Mesendoderm (in vitro differentiated cells): ENCODE data around the gene POLRMT.

Source experiments
- DNase-seq: peaks from one replicate; pipeline ENCODE4 v3.0.0; 2013
- H2AK5ac ChIP-seq: 2 replicates; pipeline ENCODE4 v1.6.1; 2013; ENCODE audit warnings: low read length, inconsistent platforms
- H2BK120ac ChIP-seq: 2 replicates; pipeline ENCODE4 v1.6.1; 2013; ENCODE audit warnings: low read depth, mild to moderate bottlenecking, low read length, moderate library complexity, mixed read lengths
- H2BK15ac ChIP-seq: replicated peaks from 2 replicates; pipeline ENCODE4 v1.6.1; 2013; ENCODE audit warnings: low read depth, mild to moderate bottlenecking, moderate library complexity
- H2BK5ac ChIP-seq: 2 replicates; pipeline ENCODE4 v1.6.1; 2013; ENCODE audit warnings: low read length, inconsistent platforms
- H3K18ac ChIP-seq: 2 replicates; pipeline ENCODE4 v1.6.1; 2013; ENCODE audit warnings: mild to moderate bottlenecking, low read length, mixed read lengths
- H3K23ac ChIP-seq: one replicate; pipeline ENCODE4 v1.6.1; 2013; ENCODE audit warnings: low read length
- H3K27ac ChIP-seq: 2 replicates; pipeline ENCODE4 v1.5.1; 2013; ENCODE audit warnings: low read depth, mild to moderate bottlenecking, inconsistent platforms, low read length, moderate library complexity
- H3K27me3 ChIP-seq: 2 replicates; pipeline ENCODE4 v1.6.1; 2013; ENCODE audit warnings: low read length, control low read depth, mild to moderate bottlenecking, inconsistent platforms; ENCODE audit not compliant: insufficient read depth, poor library complexity
- H3K36me3 ChIP-seq: 2 replicates; pipeline ENCODE4 v1.6.1; 2013; ENCODE audit warnings: low read length, inconsistent platforms; ENCODE audit not compliant: control insufficient read depth, insufficient read depth
- H3K4ac ChIP-seq: one replicate; pipeline ENCODE4 v1.6.1; 2013; ENCODE audit warnings: low read depth, mild to moderate bottlenecking, low read length, moderate library complexity
- H3K4me1 ChIP-seq: 2 replicates; pipeline ENCODE4 v1.6.1; 2013; ENCODE audit warnings: low read depth, low read length, inconsistent platforms; ENCODE audit not compliant: control insufficient read depth
- H3K4me2 ChIP-seq: 2 replicates; pipeline ENCODE4 v1.6.1; 2013; ENCODE audit warnings: low read length
- H3K4me3 ChIP-seq: 2 replicates; pipeline ENCODE4 v1.5.1; 2013; ENCODE audit warnings: mild to moderate bottlenecking, low read length
- H3K56ac ChIP-seq: one replicate; pipeline ENCODE4 v1.6.1; 2013; ENCODE audit warnings: low read length
- H3K79me1 ChIP-seq: 2 replicates; pipeline ENCODE4 v1.6.1; 2013; ENCODE audit warnings: low read length, inconsistent platforms
- H3K79me2 ChIP-seq: 2 replicates; pipeline ENCODE4 v1.6.1; 2013; ENCODE audit warnings: mild to moderate bottlenecking, low read length; ENCODE audit not compliant: control insufficient read depth, insufficient read depth
- H3K9ac ChIP-seq: 2 replicates; pipeline ENCODE4 v1.6.1; 2013; ENCODE audit warnings: low read length, inconsistent platforms
- H4K5ac ChIP-seq: one replicate; pipeline ENCODE4 v1.6.1; 2013; ENCODE audit warnings: low read length
- H4K8ac ChIP-seq: one replicate; pipeline ENCODE4 v1.6.1; 2013; ENCODE audit warnings: low read depth, mild to moderate bottlenecking, control low read depth, low read length, moderate library complexity
- WGBS: extraction: QIAGEN DNeasy Blood & Tissue Kit; methylation state at CpG from one replicate; pipeline ENCODE4 v1.1.7; 2013; ENCODE audit warnings: low lambda C conversion rate, missing lambda C conversion rate; ENCODE audit not compliant: insufficient coverage; ENCODE audit errors: extremely low coverage; 5-methylcytosine and 5-hydroxymethylcytosine counted together

Gene POLRMT

GRCh38 chr19:567296-567900 is 65.9 kb downstream of the POLRMT start:
- Histone ChIP-seq H3K4me1 (no peaks in the 10 kb centered on the region), H4K8ac (no peak overlapping the region), H3K36me3 (no peaks in the 10 kb centered on the region), H3K79me1 (no peaks in the 10 kb centered on the region), H3K56ac (no peak overlapping the region), H3K23ac (no peak overlapping the region), H3K27ac (no peak overlapping the region), H4K5ac (no peak overlapping the region), H2AK5ac (no peak overlapping the region), H3K4me2 (no peak overlapping the region), H3K4ac (no peak overlapping the region), H3K27me3 (no peaks in the 10 kb centered on the region), H2BK15ac (no peak overlapping the region), H3K79me2 (no peaks in the 10 kb centered on the region), H3K9ac (no peak overlapping the region), H3K4me3 (no peak overlapping the region), H2BK120ac (no peak overlapping the region), H3K18ac (no peak overlapping the region), H2BK5ac (no peak overlapping the region)
- no peak for DNase-seq
- no CpG with 5 or more reads among the region's 22 CpGs for WGBS
